H1 (cell line): ENCODE data around the gene CGRRF1.

Experiments used
- BACH1 ChIP-seq: IDR thresholded peaks from 2 replicates; pipeline ENCODE4 v1.6.1; 2012; ENCODE audit warnings: low read length, improper control_type of control experiment
- CTCF ChIP-seq, 3 experiments: IDR thresholded peaks; 1 replicate in 2 of 3; 2 replicates in 1 of 3; pipeline versions ENCODE4 v1.5.1 to v1.6.1; 2011; ENCODE audit warnings: low read length in 3 of 3, mild to moderate bottlenecking in 3 of 3, inconsistent platforms in 2 of 3, low read depth in 1 of 3, moderate library complexity in 1 of 3; ENCODE audit not compliant: insufficient read depth in 1 of 3; ENCODE audit errors: control extremely low read depth in 1 of 3
- EGR1 ChIP-seq: IDR thresholded peaks from 2 replicates; pipeline ENCODE4 v1.6.1; 2011; ENCODE audit warnings: low read depth, low read length, borderline replicate concordance
- MAFK ChIP-seq: IDR thresholded peaks from 2 replicates; pipeline ENCODE4 v1.6.1; 2012; ENCODE audit warnings: low read depth, mild to moderate bottlenecking, improper control_type of control experiment, low read length
- YY1 ChIP-seq: IDR thresholded peaks from 2 replicates; pipeline ENCODE4 v1.6.1; 2011; ENCODE audit warnings: low read depth, mild to moderate bottlenecking, low read length
- ZNF274 ChIP-seq: IDR thresholded peaks from 2 replicates; pipeline ENCODE4 v1.7.0; 2012; ENCODE audit warnings: low read length, borderline replicate concordance; ENCODE audit errors: extremely low read depth

- TF ChIP-seq CTCF (IDR thresholded peaks at IDR 0.05; ENCODE audit: control extremely low read depth in 1 of 3, insufficient read depth in 1 of 3, low read depth in 1 of 3, low read length in 3 of 3) (no peak), YY1 (no peak), ZNF274 (no peak), MAFK (no peak), BACH1 (no peak), EGR1 (no peak)
Measured at GRCh38 chr14:54547583-54547982, 37.9 kb downstream of the CGRRF1 start.
